NCI-H2227 treated with DMSO at 0.1 percent for 48 hours (cell line): ENCODE measurements around the gene NEUROD6.

ENCODE experiments used
- DNase-seq: peaks from one replicate; lab custom pipeline; 2025; lab: John Stamatoyannopoulos, UW

Gene NEUROD6

DNA sequence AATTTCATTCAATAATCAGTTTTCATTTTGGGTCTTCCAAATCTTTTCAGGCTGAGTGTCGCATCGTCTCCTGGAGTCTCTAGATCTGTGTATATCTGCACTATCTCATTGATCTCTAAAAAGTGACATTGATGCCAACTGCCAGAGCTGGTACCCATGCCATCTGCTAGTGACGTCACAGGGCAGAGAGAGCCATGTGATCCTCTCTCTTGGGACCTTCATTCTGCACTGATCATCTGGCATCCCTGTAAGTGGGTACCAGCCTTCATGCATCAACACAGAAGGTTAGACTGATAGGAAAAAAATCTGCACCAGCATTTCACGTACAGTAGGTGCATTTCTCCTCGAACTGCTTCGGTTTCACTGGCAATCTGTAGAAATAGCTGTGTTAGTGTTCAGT, at the start of gene NEUROD6:
TSS of gene NEUROD6 (minus strand) at position 124 of the 400 bp plus-strand sequence. CDS start 1,458 bp downstream, outside the sequence.
- DNase-seq, result no peak

DNA sequence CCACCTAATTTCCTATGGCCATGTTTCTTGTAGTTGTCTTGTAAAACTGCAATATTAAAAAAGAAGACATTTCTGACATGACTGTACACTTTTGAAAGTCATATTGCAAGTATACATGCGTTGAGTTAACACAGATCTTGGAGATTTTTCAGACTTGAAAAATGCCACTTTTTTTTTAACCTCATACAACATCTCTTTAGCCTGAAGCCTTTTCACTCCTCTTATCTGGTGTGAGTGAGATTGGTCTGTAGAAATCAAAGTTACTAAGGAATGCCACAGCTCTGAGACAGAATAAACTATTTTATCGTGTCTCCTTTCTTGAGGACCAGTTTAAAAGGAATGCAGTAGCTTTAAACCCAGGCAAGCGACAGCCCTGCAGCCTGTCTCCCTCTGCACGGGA, 43.9 kb upstream of the NEUROD6 start:
- no peak for DNase-seq

- no peak for DNase-seq
Observed at GRCh38 chr7:31382722-31383121, 42.2 kb upstream of the NEUROD6 start.

DNA sequence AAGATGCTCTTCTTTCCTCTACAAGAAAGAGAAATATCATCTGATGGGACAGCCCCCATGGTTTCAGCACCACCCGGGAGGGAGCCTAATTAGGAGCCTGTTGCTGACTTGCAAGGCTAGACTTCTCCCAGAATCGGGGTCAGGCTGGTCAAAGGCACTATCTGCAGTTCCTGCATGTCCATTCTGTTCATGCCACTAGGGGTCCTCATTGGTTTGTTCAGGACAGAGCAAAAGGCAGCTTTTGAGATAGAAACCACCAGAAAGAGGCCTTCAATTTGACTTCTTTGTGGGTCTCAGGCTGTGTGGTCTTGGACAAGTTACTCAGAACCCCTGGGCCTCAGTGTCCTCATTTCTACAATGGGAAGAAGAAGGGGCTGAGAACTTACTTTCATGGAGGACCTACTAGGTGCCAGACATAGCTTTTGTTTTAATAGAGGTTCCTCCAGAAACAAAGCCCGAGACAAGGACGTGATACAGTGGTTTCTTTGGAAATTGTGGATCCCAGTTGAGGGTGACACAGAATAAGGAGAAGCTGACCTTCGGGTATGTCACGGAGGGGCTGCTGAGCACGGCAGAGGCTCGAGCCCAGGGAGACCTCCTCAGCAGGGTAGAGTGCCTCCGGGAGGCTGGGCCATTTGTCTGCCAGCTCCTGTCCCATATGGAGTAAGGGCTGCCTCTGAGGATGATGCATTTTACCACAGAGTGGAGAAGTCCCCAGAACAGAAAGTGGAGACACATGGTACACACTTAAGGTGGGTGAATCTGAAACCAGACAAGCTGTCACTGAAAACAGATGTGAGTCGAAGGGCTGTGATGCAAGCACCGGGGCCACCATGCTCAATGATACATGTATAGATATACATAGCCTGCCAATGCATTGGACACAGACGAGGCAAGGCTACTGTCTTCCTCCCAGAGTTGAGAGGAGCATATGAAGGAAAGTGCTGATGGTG, 33.1 kb upstream of the NEUROD6 start:
- no peak for DNase-seq

- DNase-seq, result no peak
Observed at GRCh38 chr7:31372231-31372959, 31.9 kb upstream of the NEUROD6 start.

- no peak for DNase-seq
Observed at GRCh38 chr7:31371621-31372020, 31.1 kb upstream of the NEUROD6 start.

DNA sequence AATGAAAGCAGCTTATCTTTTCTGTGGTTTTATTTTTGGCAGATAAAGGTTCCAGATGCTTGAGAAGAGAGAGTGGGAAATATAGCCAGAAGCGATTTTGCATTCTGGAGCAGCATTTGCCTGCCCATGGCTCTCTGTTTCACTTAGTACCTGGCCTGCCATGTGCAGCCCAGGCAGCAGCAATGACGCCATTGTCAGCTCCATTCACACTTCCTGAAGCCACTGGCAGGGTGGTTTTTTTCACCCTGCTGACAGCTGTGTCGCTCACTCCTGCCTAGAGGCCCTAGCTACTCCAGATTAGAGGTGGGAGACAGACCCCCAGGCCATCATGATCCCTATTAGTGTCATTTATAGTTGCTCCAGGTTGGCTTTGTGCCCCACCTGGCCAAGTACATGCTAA, 30.1 kb upstream of the NEUROD6 start:
- DNase-seq, result no peak

- DNase-seq, result no peak
Observed at GRCh38 chr7:31368620-31369019, 28.1 kb upstream of the NEUROD6 start.

- DNase-seq, result no peak
Observed at GRCh38 chr7:31363496-31363895, 23.0 kb upstream of the NEUROD6 start.

DNA sequence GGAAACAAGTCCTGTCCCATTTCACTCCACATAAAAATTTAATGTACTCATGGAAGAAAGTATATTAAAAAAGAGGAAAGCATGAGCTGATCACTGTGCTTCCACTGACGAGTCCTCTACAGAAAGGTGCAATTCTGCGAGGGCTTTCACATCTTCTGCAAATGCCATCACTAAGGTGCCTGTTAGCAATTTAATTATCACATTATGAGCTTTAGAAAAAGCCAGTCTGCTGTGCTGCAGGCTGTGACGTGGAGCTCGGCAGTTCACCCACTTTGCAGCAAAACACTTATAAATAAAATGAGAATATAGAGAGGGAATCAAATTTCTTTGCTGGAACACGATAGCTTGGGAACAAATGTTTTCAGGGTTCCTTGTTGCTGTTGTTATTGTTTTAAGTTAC, 22.5 kb upstream of the NEUROD6 start:
- DNase-seq, result no peak

GRCh38 chr7:31362401-31362800, 21.9 kb upstream of the NEUROD6 start:
- no peak for DNase-seq

DNA sequence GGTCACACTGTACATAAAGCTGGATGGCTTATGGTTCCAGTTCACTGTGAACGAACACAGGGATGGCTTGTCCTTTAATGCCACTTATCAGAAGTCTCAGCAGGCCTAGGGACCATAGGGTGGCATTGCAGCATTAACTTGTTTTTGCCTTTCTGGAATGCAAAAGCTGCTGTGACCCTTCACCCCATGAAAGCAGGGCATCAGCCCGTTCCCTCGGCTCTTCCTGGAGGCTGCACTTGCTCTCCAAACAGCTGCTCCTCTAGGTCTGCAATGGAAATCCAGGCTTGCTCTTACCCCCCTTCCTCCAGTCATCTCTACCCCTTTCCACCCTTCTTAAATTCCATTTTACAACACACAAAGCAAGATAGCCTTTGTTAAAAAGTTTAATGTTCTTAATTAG, 17.9 kb upstream of the NEUROD6 start:
- no peak for DNase-seq

DNA sequence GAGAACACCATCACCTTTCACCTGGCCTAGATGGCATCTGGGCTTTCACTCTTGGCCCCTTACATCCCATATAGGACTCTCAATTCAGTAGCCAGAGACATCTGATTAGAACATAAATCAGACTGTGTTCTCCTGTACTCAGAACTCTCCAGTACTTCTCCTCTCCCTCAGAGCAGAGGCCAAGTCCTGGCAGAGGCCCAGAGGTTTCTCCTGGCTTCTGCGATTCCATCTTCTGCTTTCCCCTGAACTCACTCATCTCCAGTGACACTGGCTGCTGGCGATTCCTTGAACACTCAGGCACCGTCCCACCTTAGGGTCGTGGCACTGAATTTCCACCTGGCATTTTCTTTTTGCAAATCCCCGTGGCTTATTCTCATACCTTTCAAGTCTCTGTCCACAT, 4.9 kb upstream of the NEUROD6 start:
- no peak for DNase-seq

- DNase-seq, result no peak
Observed at GRCh38 chr7:31343516-31344305, 3.2 kb upstream of the NEUROD6 start.

- DNase-seq, result no peak
Observed at GRCh38 chr7:31341141-31341540, 615 bp upstream of the NEUROD6 start.

DNA sequence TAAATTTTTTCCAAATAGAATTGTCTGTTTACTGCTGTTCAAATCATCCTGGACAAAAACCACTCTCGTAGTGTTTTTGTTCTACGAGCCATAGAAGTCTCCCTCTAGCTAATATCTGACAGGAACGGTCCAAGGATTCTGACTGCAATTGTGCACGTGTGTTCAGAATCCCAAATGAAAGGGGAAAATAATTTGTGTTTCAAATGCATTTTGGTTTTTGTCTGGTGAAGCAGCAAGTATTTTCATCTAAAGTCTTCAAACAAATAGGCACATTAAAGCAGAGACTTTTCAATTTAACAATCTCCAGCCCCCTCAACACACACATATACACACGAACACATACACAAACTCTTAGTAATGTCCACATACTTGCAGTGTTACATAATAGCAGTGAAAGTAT, 475 bp downstream of the NEUROD6 start:
- DNase-seq, result no peak

GRCh38 chr7:31338706-31339105, 1.8 kb downstream of the NEUROD6 start:
- DNase-seq, result no peak

DNA sequence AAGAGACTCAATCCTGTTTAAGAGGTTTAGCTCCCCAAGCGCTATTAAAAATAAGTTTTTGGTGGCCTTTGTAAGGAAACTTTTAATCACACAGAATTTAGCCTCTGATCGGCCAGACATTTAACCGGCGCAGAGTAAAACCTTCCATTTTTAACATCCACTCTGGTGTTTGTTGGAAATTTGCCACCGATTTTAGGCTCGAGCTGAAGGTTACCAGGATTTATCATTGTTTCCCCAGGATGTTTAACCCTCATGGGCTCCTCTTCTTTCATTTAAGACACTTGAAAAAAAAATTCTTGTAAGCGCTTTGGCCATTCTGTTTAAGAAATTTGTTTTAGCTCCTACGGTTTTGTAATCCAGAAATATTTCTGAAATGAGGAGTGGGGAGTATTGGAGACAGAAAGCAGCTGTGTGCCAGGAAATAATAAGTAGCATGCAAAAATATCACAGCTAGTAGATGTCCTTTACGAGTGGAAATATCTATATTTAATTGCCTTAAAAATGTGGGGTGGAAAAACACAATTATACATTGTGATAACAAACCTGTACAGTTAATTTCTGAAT, 3.4 kb downstream of the NEUROD6 start:
- DNase-seq, result no peak

- no peak for DNase-seq
Observed at GRCh38 chr7:31336202-31337001, 4.1 kb downstream of the NEUROD6 start.

DNA sequence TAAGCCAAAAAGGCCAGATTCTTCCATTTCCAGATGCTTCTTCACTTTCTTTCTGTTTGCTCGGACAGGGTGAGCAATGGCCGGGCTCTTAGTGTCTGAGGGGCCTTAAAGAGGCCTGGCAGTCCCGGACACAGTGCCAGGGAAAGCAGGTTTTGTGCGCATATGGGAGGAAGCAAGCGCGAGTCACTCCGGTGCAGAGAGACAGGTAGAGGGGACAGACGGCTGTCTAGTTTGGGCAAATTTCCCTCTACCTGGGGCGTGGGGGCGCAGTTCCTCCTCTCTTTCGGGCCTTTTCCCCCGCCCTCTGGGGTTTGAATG, 4.7 kb downstream of the NEUROD6 start:
- no peak for DNase-seq

- DNase-seq, result no peak
Observed at GRCh38 chr7:31335161-31335856, 5.2 kb downstream of the NEUROD6 start.
